ENCODE results near the gene FRAS1.

- TF ChIP-seq CTCF (IDR thresholded peaks at IDR 0.05 in 2 of 3, conservative IDR thresholded peaks at IDR 0.05 in 1 of 3; ENCODE audit: insufficient read depth in 2 of 3, low read depth in 1 of 3, low read length in 3 of 3), result no peak
- TF ChIP-seq EP300 (IDR thresholded peaks at IDR 0.05; ENCODE audit: low read length), result no peak
- TF ChIP-seq ZFX (CRISPR knock-in tag; IDR thresholded peaks at IDR 0.05), result no peak
- no peak for TF ChIP-seq FOS (IDR thresholded peaks at IDR 0.05; ENCODE audit: extremely low read depth, insufficient read length)
- TF ChIP-seq SIN3B (IDR thresholded peaks at IDR 0.05; ENCODE audit: low read depth), result no peak
- no peak for TF ChIP-seq ZNF830 (CRISPR knock-in tag; IDR thresholded peaks at IDR 0.05)
- no peak for TF ChIP-seq USF1 (CRISPR knock-in tag; IDR thresholded peaks at IDR 0.05)
- TF ChIP-seq CREB1 (IDR thresholded peaks at IDR 0.05), result no peak
- no peak for TF ChIP-seq CREB1 (CRISPR knock-in tag; IDR thresholded peaks at IDR 0.05)
Measured at GRCh38 chr4:78542373-78542772, 485.2 kb downstream of the FRAS1 start.
